K562 (cell line): ENCODE measurements around the gene DCUN1D3. TPM values are rescaled to one million over a fixed set of nuclear protein-coding genes. Genes with fewer than 3 reads are reported as not detected.
A peak's percentile ranks its signal among the peaks of the same experiment; 100 is the strongest.

Experiments
- ERF ChIP-seq: fragments of 450-650 bp; formaldehyde crosslinking; IDR thresholded peaks from 2 replicates; pipeline ENCODE4 v1.4.0; 2020; ENCODE audit warnings: mild to moderate bottlenecking, mixed read lengths
- GATAD2A ChIP-seq: fragments of 450-650 bp; IDR thresholded peaks from 2 replicates; pipeline ENCODE4 v1.6.1; 2017
- HLTF ChIP-seq: fragments of 450-650 bp; IDR thresholded peaks from 2 replicates; pipeline ENCODE4 v1.6.1; 2016
- HNRNPL ChIP-seq: fragments of 200-400 bp; formaldehyde crosslinking; IDR thresholded peaks from 2 replicates; pipeline ENCODE4 v1.6.1; 2017; ENCODE audit warnings: low read depth, mild to moderate bottlenecking, low read length
- KLF16 ChIP-seq: IDR thresholded peaks from 2 replicates; pipeline ENCODE4 v1.6.1; 2016; ENCODE audit warnings: antibody characterized with exemption
- MTA3 ChIP-seq: fragments of 450-650 bp; formaldehyde crosslinking; IDR thresholded peaks from 2 replicates; pipeline ENCODE4 v1.6.1; 2017; ENCODE audit warnings: mild to moderate bottlenecking, borderline replicate concordance
- NEUROD1 ChIP-seq: fragments of 150-350 bp; IDR thresholded peaks from 2 replicates; pipeline ENCODE4 v1.6.1; 2014; ENCODE audit warnings: borderline replicate concordance, low read length, low read depth; ENCODE audit not compliant: partially characterized antibody
- NONO ChIP-seq, 2 experiments: fragments of 200-400 bp in 1 of 2; fragments of 450-650 bp in 1 of 2; formaldehyde crosslinking in 1 of 2; IDR thresholded peaks; 2 replicates each; pipeline ENCODE4 v1.6.1; 2017; ENCODE audit warnings: low read depth in 2 of 2, mild to moderate bottlenecking in 2 of 2, moderate library complexity in 2 of 2, low read length in 1 of 2
- POLR2H ChIP-seq: IDR thresholded peaks from 2 replicates; pipeline ENCODE4 v1.6.1; 2016; ENCODE audit warnings: missing genetic modification characterization, low read depth, mild to moderate bottlenecking, control low read depth, missing compliant biosample characterization, moderate library complexity
- PTTG1 ChIP-seq: fragments of 450-650 bp; IDR thresholded peaks from 2 replicates; pipeline ENCODE4 v1.6.1; 2016; ENCODE audit warnings: low read depth, mild to moderate bottlenecking, missing genetic modification characterization, missing compliant biosample characterization
- TFAM ChIP-seq: fragments of 250-450 bp; sonication (Bioruptor Pico); conservative IDR thresholded peaks from 2 replicates; pipeline ENCODE4 v1.5.0; 2021; ENCODE audit warnings: mild to moderate bottlenecking, moderate library complexity
- ZKSCAN1 ChIP-seq: fragments of 150-350 bp; IDR thresholded peaks from 2 replicates; pipeline ENCODE4 v1.6.1; 2016; ENCODE audit warnings: low read depth, low read length
- ZNF12 ChIP-seq: sonication (generic); formaldehyde crosslinking; IDR thresholded peaks from 2 replicates; pipeline ENCODE4 v1.4.0; 2020; ENCODE audit warnings: mild to moderate bottlenecking, missing genetic modification reagents
- ZNF121 ChIP-seq: sonication (generic); formaldehyde crosslinking; conservative IDR thresholded peaks from 2 replicates; pipeline ENCODE4 v1.8.0; 2022; ENCODE audit warnings: missing genetic modification reagents
- ZNF23 ChIP-seq: fragments of 250-450 bp; sonication (Bioruptor Pico); IDR thresholded peaks from 2 replicates; pipeline ENCODE4 v1.4.0; 2020; ENCODE audit warnings: mild to moderate bottlenecking
- ZNF316 ChIP-seq: fragments of 450-650 bp; IDR thresholded peaks from 2 replicates; pipeline ENCODE4 v1.6.1; 2016
- polyA plus RNA-seq, 8 experiments: library from polyadenylated mRNA; depleted of rRNA in 4 of 8; stranded (reverse) in 5 of 8; unstranded in 3 of 8; fragments of >200 nt; fragmentation: Nextera tagmentation in 2 of 8; fragmentation: Illumina TruSeq in 1 of 8; extraction: Ambion mirVana in 2 of 8; extraction: Trizol in 1 of 8; gene quantifications; 2 replicates each; pipeline versions ENCODE4 v1.2.1 to v1.2.3, GENCODE V29; 2011 to 2014; ENCODE audit warnings: inconsistent platforms in 1 of 8, missing spikeins in 1 of 8
- total RNA-seq, 7 experiments: library from RNA; depleted of rRNA in 6 of 7; stranded (reverse); fragments of >200 nt in 6 of 7; fragmentation: Illumina TruSeq in 2 of 7; extraction: Trizol in 2 of 7; gene quantifications; 2 replicates each; pipeline versions ENCODE4 v1.2.1 to v1.2.3, GENCODE V29; 2011 to 2021; ENCODE audit warnings: low replicate concordance in 1 of 7
- TF ChIP-seq, protein P1 (sequence below): fragments of 250-450 bp; sonication (Bioruptor Pico); IDR thresholded peaks from 2 replicates; pipeline ENCODE4 v1.5.0; 2021; ENCODE audit warnings: mild to moderate bottlenecking, borderline replicate concordance
- TF ChIP-seq, protein P2 (sequence below): fragments of 250-450 bp; sonication (Bioruptor Pico); IDR thresholded peaks from 2 replicates; pipeline ENCODE4 v1.4.0; 2020; ENCODE audit warnings: mild to moderate bottlenecking
- TF ChIP-seq, protein P3 (sequence below): fragments of 450-650 bp; IDR thresholded peaks from 2 replicates; pipeline ENCODE4 v1.6.1; 2017; ENCODE audit warnings: mild to moderate bottlenecking, moderate library complexity

The DCUN1D3 gene
- total and polyA plus RNA-seq, 9 of the 15 experiments (the other 6 are each of a cell fraction or from before 2014, with no cell fraction given), result 1.0 to 4.7 (median 2.2) TPM

DNA sequence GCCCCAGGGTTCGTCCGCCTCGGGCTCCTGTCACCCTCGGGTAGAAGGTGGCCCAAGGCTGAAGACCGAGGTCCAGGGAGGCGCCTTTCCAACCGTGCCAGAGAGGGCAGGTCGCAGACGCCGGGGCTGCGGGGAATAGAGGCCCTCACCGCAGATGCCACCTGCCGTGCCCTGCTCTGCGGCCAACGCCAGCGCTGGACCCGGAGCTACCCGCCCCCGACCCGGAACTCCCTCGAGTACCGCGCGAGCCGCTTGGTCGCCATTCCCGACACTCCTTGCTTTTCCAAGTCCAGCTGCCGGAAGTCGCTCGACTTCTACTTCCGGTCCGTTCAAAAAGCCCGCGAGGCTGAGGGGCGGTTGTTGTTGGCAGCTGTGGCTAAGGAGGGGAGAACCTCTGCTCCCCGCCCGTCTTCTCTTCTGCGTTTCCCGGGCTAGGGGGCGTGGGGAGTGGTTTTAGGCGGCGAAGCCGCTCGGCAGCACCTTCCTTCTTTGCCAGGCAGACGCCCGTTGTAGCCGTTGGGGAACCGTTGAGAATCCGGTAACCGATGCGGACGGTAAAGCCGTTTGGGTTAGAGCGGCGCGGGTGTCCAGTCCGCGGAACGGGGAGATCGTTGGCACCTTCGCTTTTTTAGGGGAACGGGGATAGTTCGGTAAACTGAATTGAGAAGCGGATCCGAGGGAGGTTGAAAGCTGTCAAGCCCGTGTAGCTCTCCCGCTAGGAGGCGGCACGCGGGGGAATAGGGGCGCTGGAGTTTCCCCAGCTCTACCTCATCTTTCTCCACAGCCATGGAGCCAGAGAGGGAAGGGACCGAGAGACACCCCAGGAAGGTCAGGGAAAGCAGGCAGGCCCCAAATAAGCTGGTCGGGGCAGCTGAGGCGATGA lies 93.7 kb downstream of the DCUN1D3 start, which contains the start of the genes ERI2 and REXO5 (continued):
- TF ChIP-seq, protein P1, sequence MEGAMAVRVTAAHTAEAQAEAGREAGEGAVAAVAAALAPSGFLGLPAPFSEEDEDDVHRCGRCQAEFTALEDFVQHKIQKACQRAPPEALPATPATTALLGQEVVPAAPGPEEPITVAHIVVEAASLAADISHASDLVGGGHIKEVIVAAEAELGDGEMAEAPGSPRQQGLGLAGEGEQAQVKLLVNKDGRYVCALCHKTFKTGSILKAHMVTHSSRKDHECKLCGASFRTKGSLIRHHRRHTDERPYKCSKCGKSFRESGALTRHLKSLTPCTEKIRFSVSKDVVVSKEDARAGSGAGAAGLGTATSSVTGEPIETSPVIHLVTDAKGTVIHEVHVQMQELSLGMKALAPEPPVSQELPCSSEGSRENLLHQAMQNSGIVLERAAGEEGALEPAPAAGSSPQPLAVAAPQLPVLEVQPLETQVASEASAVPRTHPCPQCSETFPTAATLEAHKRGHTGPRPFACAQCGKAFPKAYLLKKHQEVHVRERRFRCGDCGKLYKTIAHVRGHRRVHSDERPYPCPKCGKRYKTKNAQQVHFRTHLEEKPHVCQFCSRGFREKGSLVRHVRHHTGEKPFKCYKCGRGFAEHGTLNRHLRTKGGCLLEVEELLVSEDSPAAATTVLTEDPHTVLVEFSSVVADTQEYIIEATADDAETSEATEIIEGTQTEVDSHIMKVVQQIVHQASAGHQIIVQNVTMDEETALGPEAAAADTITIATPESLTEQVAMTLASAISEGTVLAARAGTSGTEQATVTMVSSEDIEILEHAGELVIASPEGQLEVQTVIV (CRISPR knock-in tag), result no peak
- TF ChIP-seq MTA3, result peak; percentile 81; the same call in 1 of the 2 replicates
- no peak for TF ChIP-seq GATAD2A
- no peak for TF ChIP-seq PTTG1
- TF ChIP-seq ZNF12 (CRISPR knock-in tag), result no peak; the same call in 1 of the 2 replicates
- no peak for TF ChIP-seq ZNF23
- TF ChIP-seq NEUROD1, result no peak
- peak in 1 of 2 experiments; percentile 8; a peak in 1 of 4 replicates for TF ChIP-seq NONO (IDR thresholded peaks at IDR 0.05; ENCODE audit: low read depth in 2 of 2, low read length in 1 of 2)
- TF ChIP-seq, protein P2, sequence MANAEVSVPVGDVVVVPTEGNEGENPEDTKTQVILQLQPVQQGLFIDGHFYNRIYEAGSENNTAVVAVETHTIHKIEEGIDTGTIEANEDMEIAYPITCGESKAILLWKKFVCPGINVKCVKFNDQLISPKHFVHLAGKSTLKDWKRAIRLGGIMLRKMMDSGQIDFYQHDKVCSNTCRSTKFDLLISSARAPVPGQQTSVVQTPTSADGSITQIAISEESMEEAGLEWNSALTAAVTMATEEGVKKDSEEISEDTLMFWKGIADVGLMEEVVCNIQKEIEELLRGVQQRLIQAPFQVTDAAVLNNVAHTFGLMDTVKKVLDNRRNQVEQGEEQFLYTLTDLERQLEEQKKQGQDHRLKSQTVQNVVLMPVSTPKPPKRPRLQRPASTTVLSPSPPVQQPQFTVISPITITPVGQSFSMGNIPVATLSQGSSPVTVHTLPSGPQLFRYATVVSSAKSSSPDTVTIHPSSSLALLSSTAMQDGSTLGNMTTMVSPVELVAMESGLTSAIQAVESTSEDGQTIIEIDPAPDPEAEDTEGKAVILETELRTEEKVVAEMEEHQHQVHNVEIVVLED (CRISPR knock-in tag), result peak; percentile 14; the same call in 1 of the 2 replicates
- TF ChIP-seq HLTF, result no peak
- TF ChIP-seq TFAM (CRISPR knock-in tag), result no peak
- no peak for TF ChIP-seq ZNF316
- no peak; the same call in 1 of the 2 replicates for TF ChIP-seq ZKSCAN1
- TF ChIP-seq, protein P3, sequence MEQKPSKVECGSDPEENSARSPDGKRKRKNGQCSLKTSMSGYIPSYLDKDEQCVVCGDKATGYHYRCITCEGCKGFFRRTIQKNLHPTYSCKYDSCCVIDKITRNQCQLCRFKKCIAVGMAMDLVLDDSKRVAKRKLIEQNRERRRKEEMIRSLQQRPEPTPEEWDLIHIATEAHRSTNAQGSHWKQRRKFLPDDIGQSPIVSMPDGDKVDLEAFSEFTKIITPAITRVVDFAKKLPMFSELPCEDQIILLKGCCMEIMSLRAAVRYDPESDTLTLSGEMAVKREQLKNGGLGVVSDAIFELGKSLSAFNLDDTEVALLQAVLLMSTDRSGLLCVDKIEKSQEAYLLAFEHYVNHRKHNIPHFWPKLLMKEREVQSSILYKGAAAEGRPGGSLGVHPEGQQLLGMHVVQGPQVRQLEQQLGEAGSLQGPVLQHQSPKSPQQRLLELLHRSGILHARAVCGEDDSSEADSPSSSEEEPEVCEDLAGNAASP, result no peak
- TF ChIP-seq POLR2H (tag), result peak; percentile 95
- no peak for TF ChIP-seq KLF16
- TF ChIP-seq ZNF121 (CRISPR knock-in tag), result no peak
- TF ChIP-seq ERF (CRISPR knock-in tag), result peak; percentile 50
- TF ChIP-seq HNRNPL, result no peak
